Lower leg skin (tissue), 3 donors: Measurements from ENCODE around the gene FAM120A.

Experiments used
- CTCF ChIP-seq, 3 donors: fragments of 450-650 bp; IDR thresholded peaks; one replicate each; pipeline ENCODE4 v1.5.1; 2016; ENCODE audit warnings: antibody characterized with exemption in 3 of 3, mild to moderate bottlenecking in 3 of 3, moderate library complexity in 2 of 3
- POLR2A ChIP-seq, 2 donors: fragments of 450-650 bp; IDR thresholded peaks; one replicate each; pipeline ENCODE4 v1.6.1; 2016 to 2017; ENCODE audit warnings: antibody characterized with exemption in 2 of 2, mild to moderate bottlenecking in 1 of 2, moderate library complexity in 1 of 2

DNA sequence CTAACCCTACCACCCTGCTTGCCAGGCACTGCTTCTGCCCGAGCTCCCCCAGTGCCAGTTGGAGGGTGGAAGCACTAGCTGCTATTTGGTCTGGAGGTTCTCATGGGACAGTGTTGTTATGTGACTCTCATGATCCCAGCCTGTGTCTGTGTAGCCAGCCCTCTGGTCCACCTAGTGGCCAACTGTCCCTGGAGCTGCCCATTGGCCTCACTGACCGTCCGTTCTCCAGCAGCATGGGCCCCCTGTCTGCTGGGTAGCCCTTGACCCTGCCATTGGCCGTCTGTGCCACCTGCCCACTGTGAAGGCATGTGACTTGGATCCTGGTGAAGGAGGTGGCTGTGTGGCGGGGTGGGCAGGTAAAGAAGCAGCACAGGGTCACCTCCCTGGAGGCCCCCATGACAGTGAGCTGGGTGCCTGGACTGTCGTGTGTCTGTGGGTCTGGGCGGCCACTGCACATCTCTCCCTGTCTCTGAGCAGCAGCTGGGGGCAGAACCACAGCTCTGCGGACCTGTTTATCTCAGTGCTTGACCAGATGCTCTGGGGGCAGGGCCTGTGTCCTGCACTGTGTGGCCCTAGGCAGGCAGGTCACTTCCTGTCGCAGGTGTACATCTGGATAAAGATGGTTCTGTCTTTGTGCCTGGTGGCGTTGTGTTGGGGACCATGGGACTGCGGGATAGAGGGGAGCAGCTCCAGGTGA lies 136.3 kb downstream of the FAM120A start:
- TF ChIP-seq POLR2A (IDR thresholded peaks at IDR 0.05) (no peak), CTCF (IDR thresholded peaks at IDR 0.05) (no peak)
